Heart left ventricle (tissue), 13 donors: ENCODE data around the gene CPPED1.

ENCODE experiments used
- POLR2A ChIP-seq, 2 donors: fragments of 450-650 bp; IDR thresholded peaks; one replicate each; pipeline ENCODE4 v1.6.1; 2017; ENCODE audit warnings: antibody characterized with exemption in 2 of 2, mild to moderate bottlenecking in 2 of 2, moderate library complexity in 2 of 2
- TF ChIP-seq, protein P1 (sequence below), 12 donors: fragments of 200-600 bp; sonication (generic) in 4 of 12; IDR thresholded peaks; one replicate each; pipeline versions ENCODE4 v1.5.0 to v1.8.0; 2018 to 2022; ENCODE audit warnings: antibody characterized with exemption in 12 of 12, mild to moderate bottlenecking in 5 of 12
- donor health status: ischemic (EF 13 %, LVEDD 7.1; RV severe dilation, severe dysfunction).
- donor health status: DM: no; HTN: yes; CAD: no.
- donor health status: DM: no; HTN: no; CAD: no.
- donor health status: ischemic (EF 25% LVEDD 6.9; RV normal size, moderate dysfunction).
- donor health status: ischemic (EF 25% LVEDD 5.7; RV mildly dilated, moderate dysfunction).
- donor health status: ischemic (EF 35%, LVEDD 5.7; RV mildly dilated, moderate dysfunction).
- donor health status: nonischemic (EF 11% LVEDD 7.7; RV severe dilation, severe dysfunction).
- donor health status: DM: yes; HTN: yes; CAD: no.
- donor health status: PGD.
- donor health status: ischemic (EF 29% LVEDD 5.4; RV normal size, mild dysfunction).
- donor health status: nonischemic (EF 23%, LVEDD 6.1; RV moderate dilation, normal function).

DNA sequence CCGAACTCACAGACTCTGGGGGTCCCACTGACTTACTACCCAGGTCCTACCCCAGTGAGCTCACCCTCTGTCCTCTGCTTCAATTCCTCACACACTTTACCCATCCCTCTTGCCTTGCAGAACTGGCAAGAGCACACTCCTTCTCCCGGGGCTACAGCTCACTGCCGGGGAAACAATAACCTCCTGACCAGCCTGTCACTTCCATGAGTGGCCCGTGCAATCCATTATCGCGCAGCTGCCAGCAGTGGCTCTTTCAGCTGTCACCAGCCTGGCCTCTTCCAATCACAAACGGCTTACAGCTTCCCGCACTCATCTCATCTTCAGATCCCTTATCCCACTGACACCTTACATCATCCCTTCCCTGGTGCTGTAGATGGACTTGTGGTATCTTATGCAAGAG is 79.5 kb downstream of the CPPED1 start:
- TF ChIP-seq, protein P1, sequence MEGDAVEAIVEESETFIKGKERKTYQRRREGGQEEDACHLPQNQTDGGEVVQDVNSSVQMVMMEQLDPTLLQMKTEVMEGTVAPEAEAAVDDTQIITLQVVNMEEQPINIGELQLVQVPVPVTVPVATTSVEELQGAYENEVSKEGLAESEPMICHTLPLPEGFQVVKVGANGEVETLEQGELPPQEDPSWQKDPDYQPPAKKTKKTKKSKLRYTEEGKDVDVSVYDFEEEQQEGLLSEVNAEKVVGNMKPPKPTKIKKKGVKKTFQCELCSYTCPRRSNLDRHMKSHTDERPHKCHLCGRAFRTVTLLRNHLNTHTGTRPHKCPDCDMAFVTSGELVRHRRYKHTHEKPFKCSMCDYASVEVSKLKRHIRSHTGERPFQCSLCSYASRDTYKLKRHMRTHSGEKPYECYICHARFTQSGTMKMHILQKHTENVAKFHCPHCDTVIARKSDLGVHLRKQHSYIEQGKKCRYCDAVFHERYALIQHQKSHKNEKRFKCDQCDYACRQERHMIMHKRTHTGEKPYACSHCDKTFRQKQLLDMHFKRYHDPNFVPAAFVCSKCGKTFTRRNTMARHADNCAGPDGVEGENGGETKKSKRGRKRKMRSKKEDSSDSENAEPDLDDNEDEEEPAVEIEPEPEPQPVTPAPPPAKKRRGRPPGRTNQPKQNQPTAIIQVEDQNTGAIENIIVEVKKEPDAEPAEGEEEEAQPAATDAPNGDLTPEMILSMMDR (IDR thresholded peaks at IDR 0.05), result no peak
- TF ChIP-seq POLR2A (IDR thresholded peaks at IDR 0.05), result no peak
